Erythroblast (primary cell): Measurements from ENCODE around the gene RILPL1.

Experiments used
- GATA1 ChIP-seq: IDR thresholded peaks from 2 replicates; pipeline ENCODE4 v1.6.1; 2011; ENCODE audit warnings: low read depth, mild to moderate bottlenecking, control low read depth, low read length, moderate library complexity
- POLR2A ChIP-seq: IDR thresholded peaks from 2 replicates; pipeline ENCODE4 v1.6.1; 2011; ENCODE audit warnings: mild to moderate bottlenecking, low read length

GRCh38 chr12:123488539-123489230 is 44.8 kb downstream of the RILPL1 start:
- TF ChIP-seq POLR2A (no peak), GATA1 (no peak)
